Loucy (cell line): Measurements from ENCODE around the gene ID3.
"Not testable (repeated sequence)": the region's sequence is repeated elsewhere in the genome, so short reads cannot be mapped to it uniquely, and the experiment has no call there.

Source experiments
- H2AFZ ChIP-seq: fragments of 200-600 bp; sonication (generic); 2 replicates; pipeline ENCODE4 v1.6.0; 2016; ENCODE audit warnings: antibody characterized with exemption, mild to moderate bottlenecking, low read length, moderate library complexity
- H3F3A ChIP-seq: fragments of 200-600 bp; 2 replicates; pipeline ENCODE4 v1.6.0; 2016; ENCODE audit warnings: antibody characterized with exemption, low read depth, mild to moderate bottlenecking
- H3K27me3 ChIP-seq: fragments of 200-600 bp; sonication (generic); 2 replicates; pipeline ENCODE4 v1.6.1; 2014; ENCODE audit warnings: low read length, mild to moderate bottlenecking; ENCODE audit not compliant: insufficient read depth, poor library complexity, severe bottlenecking
- H3K36me3 ChIP-seq: fragments of 200-600 bp; sonication (generic); 2 replicates; pipeline ENCODE4 v1.6.1; 2016; ENCODE audit warnings: low read length; ENCODE audit not compliant: insufficient read depth
- H3K4me1 ChIP-seq: fragments of 200-600 bp; sonication (generic); 2 replicates; pipeline ENCODE4 v1.5.1; 2014; ENCODE audit warnings: low read length, mild to moderate bottlenecking; ENCODE audit not compliant: insufficient read depth, poor library complexity, severe bottlenecking
- H3K4me2 ChIP-seq: fragments of 200-600 bp; sonication (generic); 2 replicates; pipeline ENCODE4 v1.6.0; 2014; ENCODE audit warnings: antibody characterized with exemption, low read length, low read depth, mild to moderate bottlenecking; ENCODE audit not compliant: poor library complexity, severe bottlenecking
- H3K4me3 ChIP-seq: fragments of 200-600 bp; sonication (generic); 2 replicates; pipeline ENCODE4 v1.5.1; 2014; ENCODE audit warnings: low read length, mild to moderate bottlenecking, mixed read lengths; ENCODE audit not compliant: poor library complexity, severe bottlenecking
- H3K79me2 ChIP-seq: fragments of 200-600 bp; sonication (generic); 2 replicates; pipeline ENCODE4 v1.6.1; 2014; ENCODE audit warnings: low read length; ENCODE audit not compliant: insufficient read depth
- H3K9ac ChIP-seq: fragments of 200-600 bp; sonication (generic); 2 replicates; pipeline ENCODE4 v1.6.0; 2014; ENCODE audit warnings: mild to moderate bottlenecking, low read depth, low read length, moderate library complexity; ENCODE audit not compliant: poor library complexity, severe bottlenecking
- H3K9me2 ChIP-seq: fragments of 200-600 bp; sonication (generic); replicated peaks from 2 replicates; pipeline ENCODE4 v1.6.1; 2016; ENCODE audit warnings: low read depth, low read length, mixed read lengths
- H3K9me3 ChIP-seq: fragments of 200-600 bp; sonication (generic); 2 replicates; pipeline ENCODE4 v1.6.1; 2014; ENCODE audit warnings: mild to moderate bottlenecking, antibody characterized with exemption, low read length, low read depth; ENCODE audit not compliant: insufficient read depth
- H4K20me1 ChIP-seq: fragments of 200-600 bp; sonication (generic); 2 replicates; pipeline ENCODE4 v1.6.0; 2014; ENCODE audit warnings: antibody characterized with exemption, low read length, mild to moderate bottlenecking; ENCODE audit not compliant: insufficient read depth, poor library complexity, severe bottlenecking
- EZH2phosphoT487 ChIP-seq: fragments of 200-600 bp; IDR thresholded peaks from 2 replicates; pipeline ENCODE4 v1.6.1; 2018; ENCODE audit warnings: antibody characterized with exemption, mild to moderate bottlenecking, moderate library complexity, borderline replicate concordance
- TF ChIP-seq, protein P1 (sequence below): fragments of 200-600 bp; sonication (generic); conservative IDR thresholded peaks from 2 replicates; pipeline ENCODE4 v1.5.1; 2014; ENCODE audit warnings: mild to moderate bottlenecking, antibody characterized with exemption, low read length

Gene ID3

DNA sequence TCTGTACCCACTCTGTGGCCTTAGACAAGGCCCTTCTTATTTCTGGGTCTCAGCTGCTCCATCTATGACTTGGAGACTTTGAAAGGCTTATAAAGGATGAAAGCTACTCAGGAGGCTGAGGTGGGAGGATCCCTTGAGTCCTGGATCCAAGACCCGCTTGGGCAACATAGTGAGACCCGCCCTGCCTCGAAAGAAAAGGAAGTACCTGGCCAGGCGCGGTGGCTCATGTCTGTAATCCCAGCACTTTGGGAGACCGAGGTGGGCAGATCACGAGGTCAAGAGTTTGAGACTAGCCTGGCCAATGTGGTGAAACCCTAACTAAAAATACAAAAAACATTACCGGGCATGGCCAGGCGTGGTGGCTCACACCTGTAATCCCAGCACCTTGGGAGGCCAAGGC, 13.4 kb downstream of the ID3 start:
- no peak for TF ChIP-seq EZH2phosphoT487
- TF ChIP-seq, protein P1, sequence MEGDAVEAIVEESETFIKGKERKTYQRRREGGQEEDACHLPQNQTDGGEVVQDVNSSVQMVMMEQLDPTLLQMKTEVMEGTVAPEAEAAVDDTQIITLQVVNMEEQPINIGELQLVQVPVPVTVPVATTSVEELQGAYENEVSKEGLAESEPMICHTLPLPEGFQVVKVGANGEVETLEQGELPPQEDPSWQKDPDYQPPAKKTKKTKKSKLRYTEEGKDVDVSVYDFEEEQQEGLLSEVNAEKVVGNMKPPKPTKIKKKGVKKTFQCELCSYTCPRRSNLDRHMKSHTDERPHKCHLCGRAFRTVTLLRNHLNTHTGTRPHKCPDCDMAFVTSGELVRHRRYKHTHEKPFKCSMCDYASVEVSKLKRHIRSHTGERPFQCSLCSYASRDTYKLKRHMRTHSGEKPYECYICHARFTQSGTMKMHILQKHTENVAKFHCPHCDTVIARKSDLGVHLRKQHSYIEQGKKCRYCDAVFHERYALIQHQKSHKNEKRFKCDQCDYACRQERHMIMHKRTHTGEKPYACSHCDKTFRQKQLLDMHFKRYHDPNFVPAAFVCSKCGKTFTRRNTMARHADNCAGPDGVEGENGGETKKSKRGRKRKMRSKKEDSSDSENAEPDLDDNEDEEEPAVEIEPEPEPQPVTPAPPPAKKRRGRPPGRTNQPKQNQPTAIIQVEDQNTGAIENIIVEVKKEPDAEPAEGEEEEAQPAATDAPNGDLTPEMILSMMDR, result no peak
- no peak overlapping the region for H3K4me2 ChIP-seq
- H3K27me3 ChIP-seq, result no peaks in the 10 kb centered on the region
- H3F3A ChIP-seq, result no peaks in the 10 kb centered on the region
- H3K9me3 ChIP-seq, result no peaks in the 10 kb centered on the region
- no peak overlapping the region for H3K9ac ChIP-seq
- no peaks in the 10 kb centered on the region for H3K9me2 ChIP-seq
- no peaks in the 10 kb centered on the region for H3K79me2 ChIP-seq
- H3K36me3 ChIP-seq, result no peaks in the 10 kb centered on the region
- no peak overlapping the region for H3K4me3 ChIP-seq
- H2AFZ ChIP-seq, result no peak overlapping the region
- H3K4me1 ChIP-seq, result no peaks in the 10 kb centered on the region
- H4K20me1 ChIP-seq, result no peaks in the 10 kb centered on the region

DNA sequence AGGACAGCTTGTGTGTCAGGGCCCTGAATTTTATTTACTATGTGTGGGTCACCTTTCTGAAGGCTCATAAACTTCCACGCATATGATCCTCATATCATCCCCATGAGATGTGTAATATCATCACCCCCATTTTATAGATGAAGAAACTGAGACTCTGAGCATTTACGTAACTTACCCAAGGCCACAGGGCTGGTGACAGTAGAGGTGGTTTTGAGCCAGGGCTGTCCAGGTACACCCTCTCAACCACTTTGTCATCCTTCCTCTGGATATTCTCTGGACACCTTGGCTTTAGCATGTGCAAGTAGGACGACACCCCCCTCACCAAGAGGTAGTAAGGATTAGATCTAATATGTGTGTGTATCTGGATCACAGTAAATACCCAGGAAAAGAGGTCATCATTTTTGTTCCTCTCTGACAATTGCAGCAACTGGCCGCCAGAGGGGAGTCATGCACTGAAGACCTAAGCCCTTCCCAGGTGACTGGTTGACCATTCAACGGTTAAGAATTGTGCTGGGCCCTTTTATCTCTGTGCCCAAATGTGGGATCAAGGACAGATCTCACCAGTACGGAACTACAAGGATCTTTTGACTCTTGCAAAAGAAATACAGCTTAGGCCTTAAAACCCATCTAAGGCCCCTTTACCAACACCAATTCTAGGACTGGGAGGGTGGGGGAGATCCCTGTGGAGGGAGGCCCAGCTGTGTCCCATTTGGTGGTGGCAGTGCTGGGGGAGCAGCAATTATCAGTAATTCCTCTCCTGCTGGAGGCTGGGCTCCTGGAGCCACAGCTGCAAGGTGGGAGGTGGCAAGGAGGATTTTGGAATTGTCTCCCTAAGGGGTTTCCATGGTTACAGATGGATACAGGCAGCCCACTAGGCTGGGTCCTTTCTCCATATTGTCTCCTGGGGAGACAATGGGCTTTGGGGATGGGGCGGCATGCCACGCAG, 14.6 kb downstream of the ID3 start:
- no peaks in the 10 kb centered on the region for H3K9me2 ChIP-seq
- no peak overlapping the region for H3K9ac ChIP-seq
- H3K9me3 ChIP-seq, result no peaks in the 10 kb centered on the region
- H3K4me2 ChIP-seq, result no peak overlapping the region
- no peak overlapping the region for H2AFZ ChIP-seq
- no peaks in the 10 kb centered on the region for H3K27me3 ChIP-seq
- H3K79me2 ChIP-seq, result no peaks in the 10 kb centered on the region
- TF ChIP-seq, protein P1, result peak; percentile 99
- TF ChIP-seq EZH2phosphoT487, result no peak
- H3K4me1 ChIP-seq, result no peaks in the 10 kb centered on the region
- no peaks in the 10 kb centered on the region for H4K20me1 ChIP-seq
- no peaks in the 10 kb centered on the region for H3F3A ChIP-seq
- no peak overlapping the region for H3K4me3 ChIP-seq
- H3K36me3 ChIP-seq, result no peaks in the 10 kb centered on the region

DNA sequence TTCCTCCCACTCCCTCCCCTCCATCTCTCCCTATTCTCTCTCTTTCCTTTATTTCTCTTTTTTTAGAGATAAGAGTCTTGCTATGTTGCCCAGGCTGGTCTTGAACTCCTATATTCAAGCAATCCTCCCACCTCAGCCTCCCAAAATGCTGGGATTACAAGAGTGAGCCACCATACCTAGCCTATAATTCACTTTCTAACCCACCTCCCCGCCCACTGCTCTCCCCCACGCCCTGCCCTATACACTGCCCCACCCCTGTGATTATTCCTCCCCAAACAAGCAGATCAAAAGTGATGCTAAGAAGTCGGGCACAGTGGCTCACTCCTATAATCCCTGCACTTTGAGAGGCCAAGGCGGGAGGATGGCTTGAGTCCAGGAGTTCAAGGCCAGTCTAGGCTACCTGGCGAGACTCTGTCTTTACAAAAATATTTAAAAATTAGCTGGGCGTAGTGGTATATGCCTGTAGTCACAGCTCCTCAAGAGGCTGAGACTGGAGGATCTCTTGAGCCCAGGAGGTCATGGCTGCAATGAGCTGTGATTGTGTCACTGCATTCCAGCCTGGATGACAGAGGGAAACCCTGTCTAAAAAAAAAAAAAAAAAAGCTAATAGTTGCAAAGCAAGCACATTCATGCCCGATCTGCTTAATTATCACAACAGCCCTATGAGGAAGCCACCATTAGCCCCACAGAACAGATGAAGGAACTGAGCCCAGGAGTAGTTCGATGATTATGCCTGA, 15.4 kb downstream of the ID3 start:
- Histone ChIP-seq H3K79me2 (no peaks in the 10 kb centered on the region), H3K4me1 (no peaks in the 10 kb centered on the region), H2AFZ (no peak overlapping the region), H3F3A (no peaks in the 10 kb centered on the region), H3K9ac (no peak overlapping the region), H3K27me3 (no peaks in the 10 kb centered on the region), H3K4me3 (no peak overlapping the region), H3K9me3 (no peaks in the 10 kb centered on the region), H4K20me1 (no peaks in the 10 kb centered on the region), H3K9me2 (no peaks in the 10 kb centered on the region), H3K36me3 (no peaks in the 10 kb centered on the region), H3K4me2 (no peak overlapping the region)
- no peak for TF ChIP-seq EZH2phosphoT487
- TF ChIP-seq, protein P1, result no peak

DNA sequence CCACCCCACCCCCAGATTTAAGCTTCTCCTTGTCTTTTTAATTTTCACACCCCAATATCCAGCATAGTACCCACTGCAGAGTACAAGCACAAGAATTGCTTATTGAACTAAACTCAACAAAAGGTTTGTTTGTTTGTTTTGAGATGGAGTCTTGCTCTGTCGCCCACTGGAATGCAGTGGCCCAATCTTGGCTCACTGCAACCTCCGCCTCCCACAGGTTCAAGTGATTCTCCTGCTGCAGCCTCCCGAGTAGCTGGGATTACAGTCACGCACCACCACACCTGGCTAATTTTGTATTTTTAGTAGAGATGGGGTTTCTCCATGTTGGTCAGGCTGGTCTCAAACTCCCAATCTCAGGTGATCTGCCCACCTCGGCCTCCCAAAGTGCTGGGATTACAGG, 16.4 kb downstream of the ID3 start:
- not testable (repeated sequence) for H4K20me1 ChIP-seq, H3K9me2 ChIP-seq, H3K9me3 ChIP-seq, H3K36me3 ChIP-seq, H3F3A ChIP-seq, H3K9ac ChIP-seq, H3K79me2 ChIP-seq, H3K4me1 ChIP-seq, H3K4me3 ChIP-seq, H2AFZ ChIP-seq, H3K4me2 ChIP-seq, H3K27me3 ChIP-seq
